Sigmoid colon (tissue), 4 donors: ENCODE measurements around the gene MS4A3.

ENCODE experiments used
- EP300 ChIP-seq, 4 donors: sonication (generic); formaldehyde crosslinking; IDR thresholded peaks; one replicate each; pipeline ENCODE4 v1.6.1; 2017; ENCODE audit warnings: antibody characterized with exemption in 4 of 4
- POLR2A ChIP-seq, 2 donors: fragments of 450-650 bp; IDR thresholded peaks; one replicate each; pipeline ENCODE4 v1.6.1; 2016; ENCODE audit warnings: antibody characterized with exemption in 2 of 2, mild to moderate bottlenecking in 2 of 2, moderate library complexity in 2 of 2
- POLR2AphosphoS5 ChIP-seq, 4 donors: sonication (generic); formaldehyde crosslinking; IDR thresholded peaks; one replicate each; pipeline ENCODE4 v1.6.1; 2017; ENCODE audit warnings: antibody characterized with exemption in 4 of 4
- TF ChIP-seq, protein P1 (sequence below), 4 experiments: fragments of 450-650 bp in 3 of 4; fragments of 200-600 bp in 1 of 4; IDR thresholded peaks; one replicate each; pipeline ENCODE4 v1.5.1; 2016 to 2019; ENCODE audit warnings: antibody characterized with exemption in 4 of 4, mild to moderate bottlenecking in 3 of 4, moderate library complexity in 2 of 4

DNA sequence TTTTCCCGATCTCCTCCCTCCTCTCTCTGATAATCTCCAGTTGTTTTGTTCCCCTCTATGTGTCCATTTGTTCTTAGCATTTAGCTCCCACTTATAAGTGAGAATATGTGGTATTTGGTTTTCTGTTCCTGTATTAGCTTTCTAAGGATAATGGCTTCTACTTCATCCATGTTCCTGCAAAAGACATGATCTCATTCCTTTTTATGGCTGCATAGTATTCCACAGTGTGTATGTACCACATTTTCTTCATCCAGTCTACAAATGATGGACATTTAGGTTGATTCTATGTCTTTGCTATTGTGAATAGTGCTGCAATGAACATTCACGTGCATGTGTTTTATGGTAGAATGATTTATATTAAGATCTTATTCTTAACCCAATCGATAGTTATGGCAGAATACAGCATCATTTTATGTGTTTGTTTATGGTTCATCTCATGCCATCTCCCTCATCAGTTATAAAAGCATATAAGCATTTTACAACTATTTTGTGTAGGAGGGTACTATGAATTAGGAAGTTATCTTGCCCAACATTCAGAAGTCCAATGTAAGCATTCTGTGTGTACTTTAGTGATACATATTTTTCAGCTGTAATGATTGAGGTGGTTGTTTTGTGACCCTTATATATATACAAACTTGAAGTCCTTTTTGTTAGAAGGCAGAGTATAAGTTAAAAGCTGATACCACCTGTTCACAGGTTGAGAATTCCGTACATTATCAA lies 3.2 kb downstream of the MS4A3 start:
- TF ChIP-seq, protein P1, sequence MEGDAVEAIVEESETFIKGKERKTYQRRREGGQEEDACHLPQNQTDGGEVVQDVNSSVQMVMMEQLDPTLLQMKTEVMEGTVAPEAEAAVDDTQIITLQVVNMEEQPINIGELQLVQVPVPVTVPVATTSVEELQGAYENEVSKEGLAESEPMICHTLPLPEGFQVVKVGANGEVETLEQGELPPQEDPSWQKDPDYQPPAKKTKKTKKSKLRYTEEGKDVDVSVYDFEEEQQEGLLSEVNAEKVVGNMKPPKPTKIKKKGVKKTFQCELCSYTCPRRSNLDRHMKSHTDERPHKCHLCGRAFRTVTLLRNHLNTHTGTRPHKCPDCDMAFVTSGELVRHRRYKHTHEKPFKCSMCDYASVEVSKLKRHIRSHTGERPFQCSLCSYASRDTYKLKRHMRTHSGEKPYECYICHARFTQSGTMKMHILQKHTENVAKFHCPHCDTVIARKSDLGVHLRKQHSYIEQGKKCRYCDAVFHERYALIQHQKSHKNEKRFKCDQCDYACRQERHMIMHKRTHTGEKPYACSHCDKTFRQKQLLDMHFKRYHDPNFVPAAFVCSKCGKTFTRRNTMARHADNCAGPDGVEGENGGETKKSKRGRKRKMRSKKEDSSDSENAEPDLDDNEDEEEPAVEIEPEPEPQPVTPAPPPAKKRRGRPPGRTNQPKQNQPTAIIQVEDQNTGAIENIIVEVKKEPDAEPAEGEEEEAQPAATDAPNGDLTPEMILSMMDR (IDR thresholded peaks at IDR 0.05): no peak
- no peak for TF ChIP-seq POLR2A (IDR thresholded peaks at IDR 0.05)
- no peak for TF ChIP-seq POLR2AphosphoS5 (IDR thresholded peaks at IDR 0.05)
- TF ChIP-seq EP300 (IDR thresholded peaks at IDR 0.05): no peak
